Panc1 (cell line): ENCODE data around the gene FAM98C. TPM values are rescaled to one million over a fixed set of nuclear protein-coding genes. Genes with fewer than 3 reads are reported as not detected.

Experiments used
- ATAC-seq: fragments of 200-7000 bp; cut with Tn5 transposase; 2 replicates; pipeline ENCODE4 v1.9.1; 2020; ENCODE audit warnings: mild to moderate bottlenecking, moderate library complexity
- BruUV-seq: library from RNA; stranded (reverse); fragments of 400-500 nt; replicated peaks from 2 replicates; lab custom pipeline; 2021; lab: Mats Ljungman, UMichigan
- CTCF ChIA-PET: fragments of 300-600 bp; sonication (Branson Sonifier 250); formaldehyde crosslinking; loops from one replicate; lab custom pipeline; 2022; ENCODE audit warnings: antibody characterized with exemption; lab: Charles Lee
- POLR2A ChIA-PET: fragments of 300-600 bp; sonication (Branson Sonifier 250); formaldehyde crosslinking; loops from one replicate; lab custom pipeline; 2022; ENCODE audit warnings: antibody characterized with exemption; lab: Charles Lee
- DNase-seq: peaks from one replicate; pipeline ENCODE4 v3.0.0-alpha.2; 2010; ENCODE audit warnings: low read depth, low spot score
- H3K27ac ChIP-seq: 2 replicates; pipeline ENCODE4 v1.5.1; 2011; ENCODE audit warnings: mild to moderate bottlenecking, low read length, inconsistent platforms
- H3K27me3 ChIP-seq: fragments of 200-500 bp; sonication (Bioruptor generic); 2 replicates; pipeline ENCODE4 v1.6.0; 2014; ENCODE audit warnings: low read length, inconsistent platforms; ENCODE audit not compliant: control insufficient read depth, insufficient read depth
- H3K36me3 ChIP-seq: fragments of 200-500 bp; sonication (Bioruptor generic); 2 replicates; pipeline ENCODE4 v1.5.1; 2014; ENCODE audit warnings: inconsistent platforms, mild to moderate bottlenecking, low read length, moderate library complexity; ENCODE audit not compliant: control insufficient read depth, insufficient read depth
- H3K4me1 ChIP-seq: 2 replicates; pipeline ENCODE4 v1.5.1; 2011; ENCODE audit warnings: inconsistent platforms, mild to moderate bottlenecking, low read length, moderate library complexity; ENCODE audit not compliant: control insufficient read depth, insufficient read depth
- H3K4me3 ChIP-seq, 2 experiments: 2 replicates each; pipeline ENCODE4 v1.5.1; 2011 to 2012; ENCODE audit warnings: low read depth in 2 of 2, low read length in 2 of 2, mild to moderate bottlenecking in 2 of 2, inconsistent platforms in 1 of 2, moderate library complexity in 1 of 2
- H3K9me3 ChIP-seq: fragments of 200-500 bp; sonication (Bioruptor generic); 2 replicates; pipeline ENCODE4 v1.5.1; 2014; ENCODE audit warnings: low read depth, mild to moderate bottlenecking, inconsistent platforms, low read length, moderate library complexity; ENCODE audit not compliant: control insufficient read depth, insufficient read depth
- POLR2AphosphoS5 ChIP-seq: IDR thresholded peaks from 2 replicates; pipeline ENCODE4 v1.6.1; 2012; ENCODE audit warnings: mild to moderate bottlenecking, low read depth, low read length, moderate library complexity
- SIN3A ChIP-seq: IDR thresholded peaks from 2 replicates; pipeline ENCODE4 v1.6.1; 2012; ENCODE audit warnings: low read depth, mild to moderate bottlenecking, low read length, moderate library complexity, borderline replicate concordance; ENCODE audit not compliant: insufficient read depth
- TCF7L2 ChIP-seq: IDR thresholded peaks from 2 replicates; pipeline ENCODE4 v1.6.1; 2011; ENCODE audit warnings: mild to moderate bottlenecking, low read depth, low read length, inconsistent platforms
- in situ Hi-C: cut with HindIII; loops from 2 replicates; pipeline ENCODE4 v1.10.0; 2016; ENCODE audit warnings: low sequenced_read_pairs, low pct_unique_long_range_greater_than_20kb
- intact Hi-C: fragments of 100-400 bp; cut with micrococcal nuclease; formaldehyde crosslinking; loops from one replicate; pipeline ENCODE4 v1.10.0; 2022; ENCODE audit not compliant: unreplicated experiment
- total RNA-seq: library from RNA; stranded (reverse); gene quantifications from one replicate; pipeline ENCODE4 v1.2.1, GENCODE V29; 2021; ENCODE audit not compliant: unreplicated experiment
- TF ChIP-seq, protein P1 (sequence below), 2 experiments: IDR thresholded peaks; 2 replicates each; pipeline ENCODE4 v1.6.1; 2011 to 2012; ENCODE audit warnings: low read depth in 2 of 2, control low read depth in 1 of 2, low read length in 1 of 2, mild to moderate bottlenecking in 1 of 2, moderate library complexity in 1 of 2; ENCODE audit not compliant: insufficient read depth in 1 of 2
- TF ChIP-seq, protein P2 (sequence below): fragments of 450-650 bp; IDR thresholded peaks from 2 replicates; pipeline ENCODE4 v1.5.1; 2017; ENCODE audit warnings: mild to moderate bottlenecking

FAM98C gene
- total RNA-seq, 1 experiment from 2014 or later: 24.7 TPM

DNA sequence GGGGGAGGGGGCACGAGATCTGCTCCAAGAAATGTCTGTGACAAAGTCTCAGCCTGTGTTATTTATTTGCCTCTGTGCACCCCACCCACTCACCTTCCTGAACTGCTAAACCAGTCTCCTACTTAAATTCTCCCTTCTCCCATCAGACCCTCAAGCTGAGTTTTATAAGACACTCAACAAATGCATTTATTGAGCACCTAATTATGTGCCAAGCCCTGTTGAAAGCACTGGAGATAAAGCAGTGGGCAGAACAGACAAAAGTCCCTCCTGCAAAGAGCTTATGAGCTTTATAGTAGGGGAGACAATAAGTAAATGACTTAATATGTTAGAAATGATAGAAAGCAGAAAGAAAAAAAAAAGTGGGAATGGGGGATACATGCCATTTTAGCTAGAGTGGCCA is 3.4 kb upstream of the FAM98C start:
- Histone ChIP-seq H3K4me3 (no peak overlapping the region), H3K27ac (no peak overlapping the region), H3K27me3 (no peaks in the 10 kb centered on the region), H3K9me3 (no peaks in the 10 kb centered on the region), H3K36me3 (no peaks in the 10 kb centered on the region), H3K4me1 (peaks cover 3% of the 10 kb centered on the region; the same call in 1 of the 2 replicates)
- in situ Hi-C loops: no loop called here
- intact Hi-C loops: no loop called here
- no peak for DNase-seq
- ChIA-PET POLR2A (interaction anchor here (0.6 to 1.3 kb wide), 3 partner anchors 12 to 25 kb away, joined by 3 read pairs; partner anchors contain the start of genes GGN and PSMD8), CTCF (no interaction called here)
- no TSS peak for BruUV-seq
- TF ChIP-seq, protein P1, sequence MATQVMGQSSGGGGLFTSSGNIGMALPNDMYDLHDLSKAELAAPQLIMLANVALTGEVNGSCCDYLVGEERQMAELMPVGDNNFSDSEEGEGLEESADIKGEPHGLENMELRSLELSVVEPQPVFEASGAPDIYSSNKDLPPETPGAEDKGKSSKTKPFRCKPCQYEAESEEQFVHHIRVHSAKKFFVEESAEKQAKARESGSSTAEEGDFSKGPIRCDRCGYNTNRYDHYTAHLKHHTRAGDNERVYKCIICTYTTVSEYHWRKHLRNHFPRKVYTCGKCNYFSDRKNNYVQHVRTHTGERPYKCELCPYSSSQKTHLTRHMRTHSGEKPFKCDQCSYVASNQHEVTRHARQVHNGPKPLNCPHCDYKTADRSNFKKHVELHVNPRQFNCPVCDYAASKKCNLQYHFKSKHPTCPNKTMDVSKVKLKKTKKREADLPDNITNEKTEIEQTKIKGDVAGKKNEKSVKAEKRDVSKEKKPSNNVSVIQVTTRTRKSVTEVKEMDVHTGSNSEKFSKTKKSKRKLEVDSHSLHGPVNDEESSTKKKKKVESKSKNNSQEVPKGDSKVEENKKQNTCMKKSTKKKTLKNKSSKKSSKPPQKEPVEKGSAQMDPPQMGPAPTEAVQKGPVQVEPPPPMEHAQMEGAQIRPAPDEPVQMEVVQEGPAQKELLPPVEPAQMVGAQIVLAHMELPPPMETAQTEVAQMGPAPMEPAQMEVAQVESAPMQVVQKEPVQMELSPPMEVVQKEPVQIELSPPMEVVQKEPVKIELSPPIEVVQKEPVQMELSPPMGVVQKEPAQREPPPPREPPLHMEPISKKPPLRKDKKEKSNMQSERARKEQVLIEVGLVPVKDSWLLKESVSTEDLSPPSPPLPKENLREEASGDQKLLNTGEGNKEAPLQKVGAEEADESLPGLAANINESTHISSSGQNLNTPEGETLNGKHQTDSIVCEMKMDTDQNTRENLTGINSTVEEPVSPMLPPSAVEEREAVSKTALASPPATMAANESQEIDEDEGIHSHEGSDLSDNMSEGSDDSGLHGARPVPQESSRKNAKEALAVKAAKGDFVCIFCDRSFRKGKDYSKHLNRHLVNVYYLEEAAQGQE (IDR thresholded peaks at IDR 0.05; ENCODE audit: insufficient read depth in 1 of 2, low read depth in 2 of 2, low read length in 1 of 2): no peak
- TF ChIP-seq POLR2AphosphoS5 (no peak), SIN3A (no peak), TCF7L2 (no peak)
- TF ChIP-seq, protein P2, sequence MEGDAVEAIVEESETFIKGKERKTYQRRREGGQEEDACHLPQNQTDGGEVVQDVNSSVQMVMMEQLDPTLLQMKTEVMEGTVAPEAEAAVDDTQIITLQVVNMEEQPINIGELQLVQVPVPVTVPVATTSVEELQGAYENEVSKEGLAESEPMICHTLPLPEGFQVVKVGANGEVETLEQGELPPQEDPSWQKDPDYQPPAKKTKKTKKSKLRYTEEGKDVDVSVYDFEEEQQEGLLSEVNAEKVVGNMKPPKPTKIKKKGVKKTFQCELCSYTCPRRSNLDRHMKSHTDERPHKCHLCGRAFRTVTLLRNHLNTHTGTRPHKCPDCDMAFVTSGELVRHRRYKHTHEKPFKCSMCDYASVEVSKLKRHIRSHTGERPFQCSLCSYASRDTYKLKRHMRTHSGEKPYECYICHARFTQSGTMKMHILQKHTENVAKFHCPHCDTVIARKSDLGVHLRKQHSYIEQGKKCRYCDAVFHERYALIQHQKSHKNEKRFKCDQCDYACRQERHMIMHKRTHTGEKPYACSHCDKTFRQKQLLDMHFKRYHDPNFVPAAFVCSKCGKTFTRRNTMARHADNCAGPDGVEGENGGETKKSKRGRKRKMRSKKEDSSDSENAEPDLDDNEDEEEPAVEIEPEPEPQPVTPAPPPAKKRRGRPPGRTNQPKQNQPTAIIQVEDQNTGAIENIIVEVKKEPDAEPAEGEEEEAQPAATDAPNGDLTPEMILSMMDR: no peak
- no peak for ATAC-seq

DNA sequence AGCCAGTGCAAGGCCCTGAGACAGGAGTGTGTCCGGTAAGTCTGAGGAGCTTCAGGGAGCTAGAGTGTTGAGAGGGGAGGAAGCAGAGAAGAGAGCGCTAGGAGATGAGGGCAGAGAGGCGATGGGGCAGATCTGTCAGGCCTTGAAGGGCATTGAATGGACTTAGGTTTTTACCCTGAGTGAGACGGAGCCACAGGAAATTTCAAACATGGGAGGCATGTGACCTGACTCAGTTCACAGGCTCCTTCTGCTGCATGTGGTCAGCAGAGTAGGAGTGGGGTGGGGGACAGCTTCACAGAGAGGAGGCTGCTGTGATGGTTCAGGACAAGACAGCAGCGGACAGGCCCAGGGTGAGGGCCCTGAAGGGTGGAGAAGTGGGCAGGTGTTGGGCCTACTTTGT is 2.5 kb upstream of the FAM98C start:
- no peak for DNase-seq
- ChIA-PET POLR2A (interaction anchor here (0.9 to 1.3 kb wide), 2 partner anchors 13 to 26 kb away, joined by 3 read pairs; partner anchors contain the start of genes GGN and PSMD8), CTCF (no interaction called here)
- in situ Hi-C loops: no loop called here
- H3K36me3 ChIP-seq: no peaks in the 10 kb centered on the region
- no peak for ATAC-seq
- H3K27me3 ChIP-seq: no peaks in the 10 kb centered on the region
- intact Hi-C loops: loop anchor here (10.0 kb wide), 1 partner anchor 234 kb away; no protein-coding TSS in a partner anchor
- peaks cover 3% of the 10 kb centered on the region; the same call in 1 of the 2 replicates for H3K4me1 ChIP-seq
- no peaks in the 10 kb centered on the region for H3K9me3 ChIP-seq
- H3K27ac ChIP-seq: no peak overlapping the region
- TF ChIP-seq TCF7L2: no peak
- BruUV-seq: no TSS peak
- H3K4me3 ChIP-seq: no peak overlapping the region

DNA sequence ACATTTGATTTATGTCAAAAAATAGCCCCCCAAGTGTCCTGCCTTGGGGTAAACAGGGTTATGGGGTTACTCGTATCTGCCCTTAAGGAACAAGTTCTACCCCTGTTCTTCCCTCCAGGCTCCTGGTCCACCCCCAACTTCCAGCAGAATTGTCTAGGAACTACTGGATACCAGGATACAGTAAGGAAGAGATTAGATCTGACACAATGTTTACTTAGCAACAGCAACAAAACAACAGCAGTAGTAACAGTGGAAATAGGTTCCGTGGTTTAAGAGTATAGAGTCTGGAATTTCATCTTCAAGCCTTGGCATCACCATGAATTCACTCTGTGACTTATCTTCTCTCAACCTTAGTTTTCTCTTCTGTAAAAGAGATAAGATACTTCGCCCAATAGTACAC is 1.7 kb upstream of the FAM98C start:
- Histone ChIP-seq H3K27ac (no peak overlapping the region), H3K36me3 (no peaks in the 10 kb centered on the region), H3K9me3 (no peaks in the 10 kb centered on the region), H3K4me1 (peaks cover 3% of the 10 kb centered on the region; the same call in 1 of the 2 replicates), H3K27me3 (no peaks in the 10 kb centered on the region), H3K4me3 (no peak overlapping the region)
- in situ Hi-C loops (no loop called here), intact Hi-C loops (loop anchor here (10.0 kb wide), 1 partner anchor 234 kb away; no protein-coding TSS in a partner anchor)
- CTCF ChIA-PET: interaction anchor here (2.0 kb wide), 1 partner anchor 13 kb away, joined by 20 read pairs; the partner anchor contains the start of gene GGN
- no TSS peak for BruUV-seq
- no peak for DNase-seq
- POLR2A ChIA-PET: no interaction called here
- ATAC-seq: no peak
- TF ChIP-seq, protein P1 (IDR thresholded peaks at IDR 0.05; ENCODE audit: insufficient read depth in 1 of 2, low read depth in 2 of 2, low read length in 1 of 2): no peak
- TF ChIP-seq POLR2AphosphoS5 (no peak), SIN3A (no peak), TCF7L2 (no peak)
- TF ChIP-seq, protein P2: no peak
